HEK293 (cell line): Measurements from ENCODE around the gene MSL2.

Experiments
- CTCF ChIA-PET: fragments of 350-600 bp; formaldehyde crosslinking; extraction: SDS; loops from one replicate; lab custom pipeline; 2021; ENCODE audit warnings: antibody characterized with exemption; lab: Yijun Ruan, JAX
- POLR2A ChIA-PET: fragments of 300-600 bp; formaldehyde crosslinking; extraction: SDS; loops from one replicate; lab custom pipeline; 2020; ENCODE audit warnings: antibody characterized with exemption, inconsistent platforms; lab: Yijun Ruan, JAX
- H3K27ac ChIP-seq: fragments of 200-500 bp; sonication (Bioruptor generic); 2 replicates; pipeline ENCODE4 v1.5.1; 2014; ENCODE audit warnings: low read depth, low read length, control low read depth, inconsistent platforms; ENCODE audit errors: extremely low read depth
- H3K36me3 ChIP-seq, 2 experiments: fragments of 200-500 bp in 1 of 2; sonication (Bioruptor generic) in 1 of 2; 1 replicate in 1 of 2; 2 replicates in 1 of 2; pipeline ENCODE4 v1.5.1; 2014 to 2017; ENCODE audit warnings: inconsistent platforms in 2 of 2, low read length in 2 of 2; ENCODE audit not compliant: control insufficient read depth in 2 of 2, insufficient read depth in 1 of 2
- H3K4me1 ChIP-seq: fragments of 200-500 bp; sonication (Bioruptor generic); 2 replicates; pipeline ENCODE4 v1.5.1; 2014; ENCODE audit warnings: mild to moderate bottlenecking, low read length, inconsistent platforms; ENCODE audit not compliant: control insufficient read depth, insufficient read depth
- H3K4me3 ChIP-seq: 2 replicates; pipeline ENCODE4 v1.5.1; 2011; ENCODE audit warnings: low read depth, mild to moderate bottlenecking, control low read depth, low read length, moderate library complexity
- H3K9me3 ChIP-seq: fragments of 200-500 bp; sonication (Bioruptor generic); 2 replicates; pipeline ENCODE4 v1.5.1; 2014; ENCODE audit warnings: low read depth, low read length, inconsistent platforms; ENCODE audit not compliant: control insufficient read depth, insufficient read depth
- AEBP2 ChIP-seq: fragments of 450-650 bp; formaldehyde crosslinking; IDR thresholded peaks from 2 replicates; pipeline ENCODE4 v1.5.1; 2016; ENCODE audit warnings: missing biosample characterization, missing genetic modification characterization, borderline replicate concordance
- ATF2 ChIP-seq: fragments of 450-650 bp; formaldehyde crosslinking; IDR thresholded peaks from 2 replicates; pipeline ENCODE4 v1.5.1; 2016; ENCODE audit warnings: missing biosample characterization, missing genetic modification characterization, low read depth
- EGR2 ChIP-seq: fragments of 450-650 bp; formaldehyde crosslinking; IDR thresholded peaks from 2 replicates; pipeline ENCODE4 v1.5.1; 2016; ENCODE audit warnings: low read depth, missing biosample characterization, missing genetic modification characterization
- GLI2 ChIP-seq: fragments of 450-650 bp; formaldehyde crosslinking; IDR thresholded peaks from 2 replicates; pipeline ENCODE4; 2017; ENCODE audit warnings: missing biosample characterization, missing genetic modification characterization, low read depth, borderline replicate concordance
- HOXC10 ChIP-seq: sonication (generic); formaldehyde crosslinking; IDR thresholded peaks from 2 replicates; pipeline ENCODE4 v1.8.1; 2023; ENCODE audit warnings: mild to moderate bottlenecking, missing genetic modification reagents
- HOXD13 ChIP-seq: sonication (generic); formaldehyde crosslinking; IDR thresholded peaks from 2 replicates; pipeline ENCODE4 v1.8.0; 2022; ENCODE audit warnings: missing genetic modification reagents, borderline replicate concordance
- IKZF3 ChIP-seq: fragments of 450-650 bp; IDR thresholded peaks from 2 replicates; pipeline ENCODE4 v1.5.0; 2018; ENCODE audit warnings: missing biosample characterization, mild to moderate bottlenecking, missing genetic modification characterization, moderate library complexity
- KLF8 ChIP-seq: fragments of 450-650 bp; formaldehyde crosslinking; IDR thresholded peaks from 2 replicates; pipeline ENCODE4 v1.5.1; 2016; ENCODE audit warnings: missing biosample characterization, missing genetic modification characterization
- OVOL3 ChIP-seq: fragments of 450-650 bp; formaldehyde crosslinking; IDR thresholded peaks from 2 replicates; pipeline ENCODE4 v1.5.1; 2016; ENCODE audit warnings: missing biosample characterization, missing genetic modification characterization
- PRDM6 ChIP-seq: fragments of 450-650 bp; formaldehyde crosslinking; IDR thresholded peaks from 2 replicates; pipeline ENCODE4 v1.5.1; 2017; ENCODE audit warnings: missing biosample characterization, missing genetic modification characterization
- SCRT1 ChIP-seq: fragments of 450-650 bp; formaldehyde crosslinking; IDR thresholded peaks from 2 replicates; pipeline ENCODE4 v1.5.1; 2016; ENCODE audit warnings: missing biosample characterization, missing genetic modification characterization, borderline replicate concordance
- SETDB1 ChIP-seq: IDR thresholded peaks from one replicate; pipeline ENCODE4 v1.6.1; 2017; ENCODE audit warnings: mild to moderate bottlenecking, low read length, moderate library complexity, mixed read lengths; ENCODE audit not compliant: insufficient read length
- TSHZ1 ChIP-seq: fragments of 450-650 bp; formaldehyde crosslinking; IDR thresholded peaks from 2 replicates; pipeline ENCODE4 v1.5.1; 2016; ENCODE audit warnings: missing biosample characterization, missing genetic modification characterization, borderline replicate concordance
- WT1 ChIP-seq: fragments of 450-650 bp; formaldehyde crosslinking; IDR thresholded peaks from 2 replicates; pipeline ENCODE4 v1.5.1; 2016; ENCODE audit warnings: missing biosample characterization, missing genetic modification characterization
- ZBTB17 ChIP-seq: fragments of 450-650 bp; formaldehyde crosslinking; IDR thresholded peaks from 2 replicates; pipeline ENCODE4 v1.5.1; 2016; ENCODE audit warnings: missing biosample characterization, missing genetic modification characterization
- ZBTB20 ChIP-seq: fragments of 450-650 bp; formaldehyde crosslinking; IDR thresholded peaks from 2 replicates; pipeline ENCODE4 v1.5.1; 2016; ENCODE audit warnings: missing biosample characterization, missing genetic modification characterization
- ZFHX2 ChIP-seq: fragments of 450-650 bp; formaldehyde crosslinking; conservative IDR thresholded peaks from 2 replicates; pipeline ENCODE4 v1.5.1; 2016; ENCODE audit warnings: missing biosample characterization, missing genetic modification characterization
- ZNF311 ChIP-seq: fragments of 450-650 bp; formaldehyde crosslinking; IDR thresholded peaks from 2 replicates; pipeline ENCODE4 v1.5.1; 2017; ENCODE audit warnings: missing biosample characterization, missing genetic modification characterization, borderline replicate concordance
- ZNF362 ChIP-seq: fragments of 450-650 bp; formaldehyde crosslinking; IDR thresholded peaks from 2 replicates; pipeline ENCODE4 v1.5.1; 2016; ENCODE audit warnings: missing biosample characterization, missing genetic modification characterization
- ZNF366 ChIP-seq: fragments of 450-650 bp; formaldehyde crosslinking; conservative IDR thresholded peaks from 2 replicates; pipeline ENCODE4 v1.5.1; 2016; ENCODE audit warnings: missing biosample characterization, missing genetic modification characterization
- ZNF391 ChIP-seq: fragments of 450-650 bp; formaldehyde crosslinking; IDR thresholded peaks from 2 replicates; pipeline ENCODE4 v1.5.1; 2016; ENCODE audit warnings: low read depth, missing biosample characterization, missing genetic modification characterization, borderline replicate concordance
- ZNF510 ChIP-seq: fragments of 450-650 bp; formaldehyde crosslinking; IDR thresholded peaks from 2 replicates; pipeline ENCODE4 v1.5.1; 2018; ENCODE audit warnings: mild to moderate bottlenecking, missing genetic modification characterization, missing biosample characterization; ENCODE audit not compliant: insufficient replicate concordance
- ZNF513 ChIP-seq: fragments of 450-650 bp; IDR thresholded peaks from 2 replicates; pipeline ENCODE4 v1.5.1; 2018; ENCODE audit warnings: missing biosample characterization, missing genetic modification characterization
- ZNF654 ChIP-seq: fragments of 450-650 bp; formaldehyde crosslinking; IDR thresholded peaks from 2 replicates; pipeline ENCODE4 v1.5.1; 2016; ENCODE audit warnings: low read depth, missing biosample characterization, missing genetic modification characterization
- ZNF664 ChIP-seq: fragments of 450-650 bp; formaldehyde crosslinking; IDR thresholded peaks from 2 replicates; pipeline ENCODE4 v1.5.1; 2016; ENCODE audit warnings: missing biosample characterization, missing genetic modification characterization
- ZNF677 ChIP-seq: fragments of 450-650 bp; IDR thresholded peaks from 2 replicates; pipeline ENCODE4 v1.5.0; 2018; ENCODE audit warnings: missing biosample characterization, mild to moderate bottlenecking, missing genetic modification characterization, moderate library complexity
- ZSCAN23 ChIP-seq: fragments of 450-650 bp; formaldehyde crosslinking; IDR thresholded peaks from 2 replicates; pipeline ENCODE4 v1.5.1; 2016; ENCODE audit warnings: missing biosample characterization, missing genetic modification characterization
- ZXDB ChIP-seq: fragments of 450-650 bp; formaldehyde crosslinking; IDR thresholded peaks from 2 replicates; pipeline ENCODE4 v1.5.1; 2016; ENCODE audit warnings: missing biosample characterization, missing genetic modification characterization

Gene MSL2

GRCh38 chr3:136189043-136189442, 7.1 kb downstream of the MSL2 start:
- Histone ChIP-seq H3K36me3 (no peaks in the 10 kb centered on the region; a peak in 1 of 3 replicates), H3K4me1 (peaks cover 15% of the 10 kb centered on the region), H3K4me3 (no peak overlapping the region), H3K27ac (no peak overlapping the region), H3K9me3 (no peaks in the 10 kb centered on the region)
- no peak for TF ChIP-seq AEBP2
- TF ChIP-seq OVOL3, result no peak
- no peak for TF ChIP-seq ZNF513 (tag by site-specific recombination)
- no peak for TF ChIP-seq ZXDB (tag by site-specific recombination)
- no peak for TF ChIP-seq ZNF664 (tag by site-specific recombination)
- TF ChIP-seq KLF8, result no peak
- no peak for TF ChIP-seq HOXD13
- TF ChIP-seq ZNF391, result no peak
- TF ChIP-seq ZNF311 (tag by site-specific recombination), result no peak
- no peak for TF ChIP-seq SCRT1 (tag by site-specific recombination)
- 0 out of 2 replicates have a peak, but pooled peaks have one; percentile 32 for TF ChIP-seq ZNF362 (tag by site-specific recombination)
- no peak for TF ChIP-seq ZNF677 (tag by site-specific recombination)
- TF ChIP-seq IKZF3 (tag by site-specific recombination), result no peak
- TF ChIP-seq ZNF510 (tag by site-specific recombination), result no peak
- TF ChIP-seq ZBTB20 (tag by site-specific recombination), result no peak
- TF ChIP-seq HOXC10 (CRISPR knock-in tag), result no peak
- no peak for TF ChIP-seq ZNF654 (tag by site-specific recombination)
- no peak for TF ChIP-seq PRDM6
- peak; percentile 71 for TF ChIP-seq ZFHX2 (tag by site-specific recombination)
- no peak for TF ChIP-seq ATF2 (tag by site-specific recombination)
- TF ChIP-seq TSHZ1, result no peak
- TF ChIP-seq GLI2, result no peak
- TF ChIP-seq ZSCAN23 (tag by site-specific recombination), result no peak
- 0 out of 2 replicates have a peak, but pooled peaks have one; percentile 12 for TF ChIP-seq ZBTB17
- TF ChIP-seq ZNF366 (tag by site-specific recombination), result no peak
- no peak for TF ChIP-seq WT1 (tag by site-specific recombination)
- TF ChIP-seq EGR2 (tag by site-specific recombination), result peak; percentile 69
- no peak for TF ChIP-seq SETDB1
- CTCF ChIA-PET, result no interaction called here
- POLR2A ChIA-PET, result no interaction called here
